ENCODE data around the gene C14orf180.

The C14orf180 gene

GRCh38 chr14:104561632-104562495, 17.7 kb upstream of the C14orf180 start:
- DNase-seq, result no peak

- no peak for DNase-seq
Observed at GRCh38 chr14:104562606-104563005, 17.0 kb upstream of the C14orf180 start.

GRCh38 chr14:104563191-104563741, 16.3 kb upstream of the C14orf180 start:
- DNase-seq, result no peak

GRCh38 chr14:104563742-104564615, 15.6 kb upstream of the C14orf180 start:
- DNase-seq, result peak; percentile 49 to 62

GRCh38 chr14:104564744-104565679, 14.6 kb upstream of the C14orf180 start:
- DNase-seq, result no peak

- no peak for DNase-seq
Observed at GRCh38 chr14:104567141-104567956, 12.2 kb upstream of the C14orf180 start.

- DNase-seq, result no peak
Observed at GRCh38 chr14:104567957-104568225, 11.7 kb upstream of the C14orf180 start.

GRCh38 chr14:104568620-104569019, 10.9 kb upstream of the C14orf180 start:
- no peak for DNase-seq

GRCh38 chr14:104569435-104569834, 10.1 kb upstream of the C14orf180 start:
- DNase-seq, result no peak

GRCh38 chr14:104571246-104571645, 8.3 kb upstream of the C14orf180 start:
- no peak for DNase-seq

- DNase-seq, result no peak
Observed at GRCh38 chr14:104572024-104572626, 7.4 kb upstream of the C14orf180 start.

GRCh38 chr14:104572668-104573067, 6.9 kb upstream of the C14orf180 start:
- DNase-seq, result no peak

- no peak for DNase-seq
Observed at GRCh38 chr14:104573930-104574329, 5.6 kb upstream of the C14orf180 start.

GRCh38 chr14:104574536-104574935, 5.0 kb upstream of the C14orf180 start:
- DNase-seq, result no peak

- no peak for DNase-seq
Observed at GRCh38 chr14:104574978-104575583, 4.5 kb upstream of the C14orf180 start.

GRCh38 chr14:104576232-104576969, 3.2 kb upstream of the C14orf180 start:
- DNase-seq, result no peak

- DNase-seq, result no peak
Observed at GRCh38 chr14:104576970-104577332, 2.6 kb upstream of the C14orf180 start.

GRCh38 chr14:104577426-104577825, 2.1 kb upstream of the C14orf180 start:
- no peak for DNase-seq

GRCh38 chr14:104577847-104578301, 1.7 kb upstream of the C14orf180 start:
- DNase-seq, result no peak

GRCh38 chr14:104578321-104578720, 1.2 kb upstream of the C14orf180 start:
- DNase-seq, result no peak

Measured in stimulated activated CD4-positive, alpha-beta T cell treated with anti-CD3 and anti-CD28 coated beads, Interleukin-4, amount 100 ng/mL, for 4 hours (primary cell).